Hepatic stellate cell (primary cell): ENCODE results near the gene NCBP3.
"Not testable (repeated sequence)": the region's sequence is repeated elsewhere in the genome, so short reads cannot be mapped to it uniquely, and the experiment has no call there.

ENCODE experiments used
- DNase-seq: peaks from one replicate; pipeline ENCODE4 v3.0.0; 2011; ENCODE audit warnings: low spot score

The NCBP3 gene

GRCh38 chr17:3810019-3810418 lies 36.0 kb downstream of the NCBP3 start:
- no peak for DNase-seq

- no peak for DNase-seq
Observed at GRCh38 chr17:3809135-3809534, 36.9 kb downstream of the NCBP3 start.

- DNase-seq: no peak
Observed at GRCh38 chr17:3808701-3809100, 37.3 kb downstream of the NCBP3 start.

GRCh38 chr17:3805581-3805980 lies 40.5 kb downstream of the NCBP3 start:
- no peak for DNase-seq

GRCh38 chr17:3804503-3804931 lies 41.5 kb downstream of the NCBP3 start:
- DNase-seq: no peak

GRCh38 chr17:3803308-3803640 lies 42.8 kb downstream of the NCBP3 start:
- no peak for DNase-seq

- peak; percentile 80 for DNase-seq
Observed at GRCh38 chr17:3802461-3803307, 43.4 kb downstream of the NCBP3 start.

- no peak for DNase-seq
Observed at GRCh38 chr17:3801792-3802191, 44.3 kb downstream of the NCBP3 start.

- DNase-seq: no peak
Observed at GRCh38 chr17:3801347-3801746, 44.7 kb downstream of the NCBP3 start.

- DNase-seq: no peak
Observed at GRCh38 chr17:3800362-3801271, 45.4 kb downstream of the NCBP3 start, which contains the start of gene ITGAE. Gene ITGAE (minus strand): TSS chr17:3801188. CDS start chr17:3801144, 44 bp downstream.

- DNase-seq: no peak
Observed at GRCh38 chr17:3799181-3799945, 46.7 kb downstream of the NCBP3 start.

GRCh38 chr17:3798273-3799180 lies 47.5 kb downstream of the NCBP3 start:
- DNase-seq: no peak

- no peak for DNase-seq
Observed at GRCh38 chr17:3796822-3797170, 49.2 kb downstream of the NCBP3 start.

GRCh38 chr17:3796110-3796821 lies 49.8 kb downstream of the NCBP3 start:
- DNase-seq: no peak

GRCh38 chr17:3795390-3796102 lies 50.5 kb downstream of the NCBP3 start:
- no peak for DNase-seq

GRCh38 chr17:3794557-3795389 lies 51.3 kb downstream of the NCBP3 start:
- peak; percentile 65 for DNase-seq

GRCh38 chr17:3794152-3794551 lies 51.9 kb downstream of the NCBP3 start:
- DNase-seq: not testable (repeated sequence)

- not testable (repeated sequence) for DNase-seq
Observed at GRCh38 chr17:3793258-3793657, 52.8 kb downstream of the NCBP3 start.

GRCh38 chr17:3792481-3792880 lies 53.6 kb downstream of the NCBP3 start:
- no peak for DNase-seq
